ENCODE data around the gene CNMD.

DNA sequence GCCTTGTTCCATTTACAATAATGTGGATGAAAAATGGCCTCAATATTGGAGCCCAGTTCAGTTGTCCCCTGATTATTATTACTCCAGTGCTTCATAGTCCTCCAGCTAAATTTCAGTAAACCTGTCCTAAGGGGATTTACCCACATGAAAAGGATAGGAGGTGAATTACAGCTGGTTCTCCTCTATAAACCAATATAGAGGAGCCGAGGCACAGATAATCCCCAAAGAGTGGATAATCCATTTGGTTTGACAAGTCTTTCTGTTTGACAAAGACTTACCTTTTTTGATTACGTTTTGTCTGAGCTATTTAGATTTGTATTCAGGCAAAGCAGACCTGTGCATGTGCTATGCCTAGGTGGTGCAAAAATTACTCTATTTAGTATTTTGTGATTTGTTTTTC, 2.7 kb downstream of the CNMD start:
- no peak for TF ChIP-seq EZH2 (IDR thresholded peaks at IDR 0.05; ENCODE audit: insufficient read depth, poor library complexity, severe bottlenecking)
- no peak for TF ChIP-seq EZH2phosphoT487 (IDR thresholded peaks at IDR 0.05; ENCODE audit: insufficient read depth, low read depth)
